Measurements from ENCODE around the gene IFNA14. TPM values are rescaled to one million over a fixed set of nuclear protein-coding genes. Genes with fewer than 3 reads are reported as not detected.

The IFNA14 gene
- total RNA-seq = not detected in 2 replicates

GRCh38 chr9:21239911-21240310 is at the start of gene IFNA14:
Gene IFNA14 (minus strand): TSS chr9:21240005. CDS start chr9:21239935, 70 bp downstream.
- H3K4me1 Mint-ChIP-seq = peaks cover 4% of the 10 kb centered on the region
- no peaks in the 10 kb centered on the region for H3K9me3 Mint-ChIP-seq
- H3K27me3 Mint-ChIP-seq = peaks cover 37% of the 10 kb centered on the region
- DNase-seq = no peak
- H3K36me3 Mint-ChIP-seq (ENCODE audit: low read depth) = no peaks in the 10 kb centered on the region
- intact Hi-C loops (cut with micrococcal nuclease) = loop anchor here (10.0 kb wide), 2 partner anchors 155 to 555 kb away; no protein-coding TSS in a partner anchor
- no peak within 1 kb of the TSS for H3K27ac Mint-ChIP-seq
- no peak within 1 kb of the TSS for H3K4me3 Mint-ChIP-seq

GRCh38 chr9:21287280-21287679 is 47.5 kb upstream of the IFNA14 start:
- DNase-seq = no peak
- Mint-ChIP-seq H3K4me3 (no peak overlapping the region), H3K9me3 (no peaks in the 10 kb centered on the region), H3K27me3 (peaks cover 18% of the 10 kb centered on the region), H3K4me1 (no peaks in the 10 kb centered on the region), H3K27ac (no peak overlapping the region), H3K36me3 (ENCODE audit: low read depth) (no peaks in the 10 kb centered on the region)
- intact Hi-C loops (cut with micrococcal nuclease) = no loop called here

GRCh38 chr9:21286659-21287058 is 46.9 kb upstream of the IFNA14 start:
- intact Hi-C loops (cut with micrococcal nuclease) = no loop called here
- Mint-ChIP-seq H3K27ac (no peak overlapping the region), H3K4me1 (no peaks in the 10 kb centered on the region), H3K36me3 (ENCODE audit: low read depth) (no peaks in the 10 kb centered on the region), H3K27me3 (peaks cover 18% of the 10 kb centered on the region), H3K9me3 (no peaks in the 10 kb centered on the region), H3K4me3 (no peak overlapping the region)
- DNase-seq = no peak

- no peaks in the 10 kb centered on the region for H3K9me3 Mint-ChIP-seq
- intact Hi-C loops (cut with micrococcal nuclease) = no loop called here
- H3K4me3 Mint-ChIP-seq = no peak overlapping the region
- H3K27me3 Mint-ChIP-seq = peaks cover 21% of the 10 kb centered on the region
- DNase-seq = no peak
- no peaks in the 10 kb centered on the region for H3K4me1 Mint-ChIP-seq
- H3K27ac Mint-ChIP-seq = no peak overlapping the region
- H3K36me3 Mint-ChIP-seq (ENCODE audit: low read depth) = no peaks in the 10 kb centered on the region
Measured at GRCh38 chr9:21286099-21286498, 46.3 kb upstream of the IFNA14 start.

GRCh38 chr9:21281275-21281674 is 41.5 kb upstream of the IFNA14 start:
- Mint-ChIP-seq H3K27me3 (peaks cover 26% of the 10 kb centered on the region), H3K4me1 (no peaks in the 10 kb centered on the region)
- intact Hi-C loops (cut with micrococcal nuclease) = no loop called here

GRCh38 chr9:21268347-21268657 is 28.5 kb upstream of the IFNA14 start:
- intact Hi-C loops (cut with micrococcal nuclease) = no loop called here
- no peak overlapping the region for H3K4me3 Mint-ChIP-seq
- peaks cover 45% of the 10 kb centered on the region for H3K27me3 Mint-ChIP-seq
- no peaks in the 10 kb centered on the region for H3K4me1 Mint-ChIP-seq
- no peak overlapping the region for H3K27ac Mint-ChIP-seq
- no peak for DNase-seq
- H3K9me3 Mint-ChIP-seq = no peaks in the 10 kb centered on the region
- no peaks in the 10 kb centered on the region for H3K36me3 Mint-ChIP-seq (ENCODE audit: low read depth)

More at GRCh38 chr9:21281275-21281674, 41.5 kb upstream of the IFNA14 start:
- DNase-seq = no peak
- no peak overlapping the region for H3K27ac Mint-ChIP-seq
- H3K4me3 Mint-ChIP-seq = no peak overlapping the region
- no peaks in the 10 kb centered on the region for H3K36me3 Mint-ChIP-seq (ENCODE audit: low read depth)
- H3K9me3 Mint-ChIP-seq = no peaks in the 10 kb centered on the region

GRCh38 chr9:21267485-21268346 is 27.9 kb upstream of the IFNA14 start:
- intact Hi-C loops (cut with micrococcal nuclease) = no loop called here
- H3K9me3 Mint-ChIP-seq = no peaks in the 10 kb centered on the region

GRCh38 chr9:21266733-21267484 is 27.1 kb upstream of the IFNA14 start:
- Mint-ChIP-seq H3K9me3 (no peaks in the 10 kb centered on the region), H3K36me3 (ENCODE audit: low read depth) (no peaks in the 10 kb centered on the region)
- intact Hi-C loops (cut with micrococcal nuclease) = no loop called here

More at GRCh38 chr9:21267485-21268346, 27.9 kb upstream of the IFNA14 start:
- H3K27ac Mint-ChIP-seq = no peak overlapping the region
- DNase-seq = no peak
- H3K27me3 Mint-ChIP-seq = peaks cover 46% of the 10 kb centered on the region
- no peaks in the 10 kb centered on the region for H3K36me3 Mint-ChIP-seq (ENCODE audit: low read depth)
- no peaks in the 10 kb centered on the region for H3K4me1 Mint-ChIP-seq
- no peak overlapping the region for H3K4me3 Mint-ChIP-seq

GRCh38 chr9:21265421-21266189 is 25.8 kb upstream of the IFNA14 start:
- Mint-ChIP-seq H3K4me1 (no peaks in the 10 kb centered on the region), H3K27ac (no peak overlapping the region), H3K27me3 (peaks cover 46% of the 10 kb centered on the region), H3K4me3 (no peak overlapping the region), H3K36me3 (ENCODE audit: low read depth) (no peaks in the 10 kb centered on the region), H3K9me3 (no peaks in the 10 kb centered on the region)
- DNase-seq = no peak
- intact Hi-C loops (cut with micrococcal nuclease) = no loop called here

More at GRCh38 chr9:21266733-21267484, 27.1 kb upstream of the IFNA14 start:
- peaks cover 49% of the 10 kb centered on the region for H3K27me3 Mint-ChIP-seq
- H3K4me3 Mint-ChIP-seq = no peak overlapping the region
- no peak overlapping the region for H3K27ac Mint-ChIP-seq
- no peak for DNase-seq
- H3K4me1 Mint-ChIP-seq = no peaks in the 10 kb centered on the region

- Mint-ChIP-seq H3K4me3 (no peak overlapping the region), H3K27me3 (peaks cover 46% of the 10 kb centered on the region), H3K9me3 (no peaks in the 10 kb centered on the region), H3K4me1 (peaks cover 4% of the 10 kb centered on the region), H3K36me3 (ENCODE audit: low read depth) (no peaks in the 10 kb centered on the region), H3K27ac (no peak overlapping the region)
- DNase-seq = no peak
- intact Hi-C loops (cut with micrococcal nuclease) = no loop called here
Measured at GRCh38 chr9:21255538-21256212, 15.9 kb upstream of the IFNA14 start.

GRCh38 chr9:21252721-21253547 is 13.1 kb upstream of the IFNA14 start:
- no peaks in the 10 kb centered on the region for H3K36me3 Mint-ChIP-seq (ENCODE audit: low read depth)
- H3K4me1 Mint-ChIP-seq = peaks cover 4% of the 10 kb centered on the region
- no peak overlapping the region for H3K27ac Mint-ChIP-seq
- no peak overlapping the region for H3K4me3 Mint-ChIP-seq
- peaks cover 57% of the 10 kb centered on the region for H3K27me3 Mint-ChIP-seq
- no peak for DNase-seq
- intact Hi-C loops (cut with micrococcal nuclease) = no loop called here
- no peaks in the 10 kb centered on the region for H3K9me3 Mint-ChIP-seq

- Mint-ChIP-seq H3K36me3 (ENCODE audit: low read depth) (no peaks in the 10 kb centered on the region), H3K4me1 (peaks cover 4% of the 10 kb centered on the region), H3K9me3 (no peaks in the 10 kb centered on the region), H3K27me3 (peaks cover 52% of the 10 kb centered on the region), H3K4me3 (no peak overlapping the region), H3K27ac (no peak overlapping the region)
- intact Hi-C loops (cut with micrococcal nuclease) = no loop called here
- no peak for DNase-seq
Measured at GRCh38 chr9:21251638-21252037, 11.8 kb upstream of the IFNA14 start.

GRCh38 chr9:21251190-21251589 is 11.4 kb upstream of the IFNA14 start:
- peaks cover 4% of the 10 kb centered on the region for H3K4me1 Mint-ChIP-seq
- peaks cover 48% of the 10 kb centered on the region for H3K27me3 Mint-ChIP-seq
- H3K9me3 Mint-ChIP-seq = no peaks in the 10 kb centered on the region
- intact Hi-C loops (cut with micrococcal nuclease) = no loop called here
- no peak overlapping the region for H3K27ac Mint-ChIP-seq
- no peaks in the 10 kb centered on the region for H3K36me3 Mint-ChIP-seq (ENCODE audit: low read depth)
- H3K4me3 Mint-ChIP-seq = no peak overlapping the region
- DNase-seq = no peak

Data from activated CD4-positive, alpha-beta T cell treated with anti-CD3 and anti-CD28 coated beads, Interleukin-2, amount 10 ng/mL, durations not matched to agents 24 days and 14 days (primary cell).